WTC11 (cell line): ENCODE data around the gene SCUBE3. TPM values are rescaled to one million over a fixed set of nuclear protein-coding genes. Genes with fewer than 3 reads are reported as not detected.

Experiments used
- ATAC-seq: fragments of 200-7000 bp; cut with Tn5 transposase; 2 replicates; pipeline ENCODE4 v1.10.0; 2021; ENCODE audit warnings: mild to moderate bottlenecking, moderate library complexity
- CTCF ChIA-PET: fragments of 300-600 bp; sonication (Branson Sonifier 250); formaldehyde crosslinking; loops from one replicate; lab custom pipeline; 2021; ENCODE audit warnings: antibody characterized with exemption; lab: Charles Lee
- POLR2A ChIA-PET: fragments of 350-600 bp; sonication (Branson Sonifier 250); formaldehyde crosslinking; loops from one replicate; lab custom pipeline; 2021; ENCODE audit warnings: antibody characterized with exemption; lab: Charles Lee
- DNase-seq: peaks from one replicate; pipeline ENCODE4 v3.0.0; 2021; ENCODE audit warnings: low spot score
- H3K27ac Mint-ChIP-seq: 2 replicates; pipeline ENCODE4 v1.8.0; 2021; ENCODE audit warnings: mixed read lengths
- H3K27me3 Mint-ChIP-seq: 2 replicates; pipeline ENCODE4 v1.8.0; 2021; ENCODE audit warnings: low read depth, mild to moderate bottlenecking, moderate library complexity, mixed read lengths
- H3K36me3 Mint-ChIP-seq: 2 replicates; pipeline ENCODE4 v1.8.0; 2021; ENCODE audit warnings: mixed read lengths
- H3K4me1 Mint-ChIP-seq: 2 replicates; pipeline ENCODE4 v1.8.0; 2022; ENCODE audit warnings: mixed read lengths
- H3K4me3 Mint-ChIP-seq: 2 replicates; pipeline ENCODE4 v1.8.0; 2021; ENCODE audit warnings: mild to moderate bottlenecking, moderate library complexity, mixed read lengths
- H3K9me3 Mint-ChIP-seq: 2 replicates; pipeline ENCODE4 v1.8.0; 2021; ENCODE audit warnings: mixed read lengths
- CREB1 ChIP-seq: sonication (generic); formaldehyde crosslinking; IDR thresholded peaks from 2 replicates; pipeline ENCODE4 v1.8.0; 2023; ENCODE audit warnings: mild to moderate bottlenecking, missing genetic modification reagents
- EMX1 ChIP-seq: fragments of 250-450 bp; sonication (Bioruptor Pico); IDR thresholded peaks from 2 replicates; pipeline ENCODE4 v1.8.0; 2021; ENCODE audit warnings: mild to moderate bottlenecking
- FOXJ3 ChIP-seq: sonication (generic); formaldehyde crosslinking; IDR thresholded peaks from 2 replicates; pipeline ENCODE4 v1.9.0; 2021; ENCODE audit warnings: missing genetic modification reagents, mild to moderate bottlenecking, borderline replicate concordance
- FOXK1 ChIP-seq: sonication (generic); formaldehyde crosslinking; IDR thresholded peaks from 2 replicates; pipeline ENCODE4 v1.8.0; 2022; ENCODE audit warnings: mild to moderate bottlenecking, moderate library complexity, missing genetic modification reagents
- GTF2I ChIP-seq: fragments of 250-450 bp; sonication (Bioruptor Pico); conservative IDR thresholded peaks from 2 replicates; pipeline ENCODE4 v1.4.0; 2021; ENCODE audit warnings: mild to moderate bottlenecking
- JAZF1 ChIP-seq: fragments of 250-450 bp; sonication (Bioruptor Pico); IDR thresholded peaks from 2 replicates; pipeline ENCODE4 v1.9.0; 2021; ENCODE audit warnings: moderate library complexity, mild to moderate bottlenecking, inconsistent platforms
- KAT7 ChIP-seq: sonication (generic); formaldehyde crosslinking; IDR thresholded peaks from 2 replicates; pipeline ENCODE4 v1.8.1; 2023; ENCODE audit warnings: missing genetic modification reagents, mild to moderate bottlenecking, borderline replicate concordance
- NFYB ChIP-seq: sonication (generic); formaldehyde crosslinking; conservative IDR thresholded peaks from 2 replicates; pipeline ENCODE4 v1.8.0; 2022; ENCODE audit warnings: low read depth, missing genetic modification reagents
- RELA ChIP-seq: sonication (generic); formaldehyde crosslinking; IDR thresholded peaks from 2 replicates; pipeline ENCODE4 v1.8.1; 2022; ENCODE audit warnings: missing genetic modification reagents, mild to moderate bottlenecking, borderline replicate concordance
- RORB ChIP-seq: fragments of 250-450 bp; sonication (Bioruptor Pico); IDR thresholded peaks from 2 replicates; pipeline ENCODE4 v1.9.0; 2021; ENCODE audit warnings: mild to moderate bottlenecking
- SMAD4 ChIP-seq: sonication (generic); formaldehyde crosslinking; IDR thresholded peaks from 2 replicates; pipeline ENCODE4 v1.8.0; 2022; ENCODE audit warnings: mild to moderate bottlenecking, missing genetic modification reagents
- TP53 ChIP-seq: sonication (generic); formaldehyde crosslinking; IDR thresholded peaks from 2 replicates; pipeline ENCODE4 v1.8.1; 2023; ENCODE audit warnings: mild to moderate bottlenecking, missing genetic modification reagents
- ZNF121 ChIP-seq: sonication (generic); formaldehyde crosslinking; IDR thresholded peaks from 2 replicates; pipeline ENCODE4 v1.8.0; 2023; ENCODE audit warnings: missing genetic modification reagents
- ZNF138 ChIP-seq: sonication (generic); formaldehyde crosslinking; conservative IDR thresholded peaks from 2 replicates; pipeline ENCODE4 v1.8.1; 2022; ENCODE audit warnings: mild to moderate bottlenecking, moderate library complexity, missing genetic modification reagents
- ZNF219 ChIP-seq: sonication (generic); formaldehyde crosslinking; IDR thresholded peaks from 2 replicates; pipeline ENCODE4 v1.8.0; 2023; ENCODE audit warnings: missing genetic modification reagents, mild to moderate bottlenecking, borderline replicate concordance
- ZNF263 ChIP-seq: sonication (generic); formaldehyde crosslinking; IDR thresholded peaks from 2 replicates; pipeline ENCODE4 v1.8.1; 2022; ENCODE audit warnings: low read depth, mild to moderate bottlenecking, moderate library complexity, missing genetic modification reagents
- total RNA-seq: library from RNA; stranded (reverse); gene quantifications from 3 replicates; pipeline ENCODE4 v1.2.3, GENCODE V29; 2021
- TF ChIP-seq, protein P1 (sequence below): sonication (generic); formaldehyde crosslinking; conservative IDR thresholded peaks from 2 replicates; pipeline ENCODE4 v1.8.1; 2023; ENCODE audit warnings: mild to moderate bottlenecking, low read depth, missing genetic modification reagents, moderate library complexity
- TF ChIP-seq, protein P2 (sequence below): sonication (generic); formaldehyde crosslinking; IDR thresholded peaks from 2 replicates; pipeline ENCODE4 v1.8.0; 2022; ENCODE audit warnings: mild to moderate bottlenecking, missing genetic modification reagents
- TF ChIP-seq, protein P3 (sequence below): sonication (generic); formaldehyde crosslinking; IDR thresholded peaks from 2 replicates; pipeline ENCODE4 v1.8.0; 2022; ENCODE audit warnings: mild to moderate bottlenecking, missing genetic modification reagents
- TF ChIP-seq, protein P4 (sequence below): sonication (generic); formaldehyde crosslinking; IDR thresholded peaks from 2 replicates; pipeline ENCODE4 v1.8.1; 2022; ENCODE audit warnings: mild to moderate bottlenecking, missing genetic modification reagents, moderate library complexity, borderline replicate concordance
- TF ChIP-seq, protein P5 (sequence below): sonication (generic); formaldehyde crosslinking; IDR thresholded peaks from 2 replicates; pipeline ENCODE4 v1.8.1; 2022; ENCODE audit warnings: low read depth, mild to moderate bottlenecking, moderate library complexity, missing genetic modification reagents, borderline replicate concordance
- TF ChIP-seq, protein P6 (sequence below): fragments of 250-450 bp; sonication (Bioruptor Pico); IDR thresholded peaks from 2 replicates; pipeline ENCODE4 v1.9.0; 2021; ENCODE audit warnings: mild to moderate bottlenecking
- TF ChIP-seq, protein P7 (sequence below): fragments of 250-450 bp; sonication (Bioruptor Pico); IDR thresholded peaks from 2 replicates; pipeline ENCODE4 v1.8.0; 2021; ENCODE audit warnings: mild to moderate bottlenecking
- TF ChIP-seq, protein P8 (sequence below): fragments of 250-450 bp; sonication (Bioruptor Pico); IDR thresholded peaks from 2 replicates; pipeline ENCODE4 v1.9.0; 2021; ENCODE audit warnings: moderate library complexity, mild to moderate bottlenecking, inconsistent platforms, borderline replicate concordance

SCUBE3 gene
- total RNA-seq, 1 experiment from 2014 or later = 2.1 TPM

DNA sequence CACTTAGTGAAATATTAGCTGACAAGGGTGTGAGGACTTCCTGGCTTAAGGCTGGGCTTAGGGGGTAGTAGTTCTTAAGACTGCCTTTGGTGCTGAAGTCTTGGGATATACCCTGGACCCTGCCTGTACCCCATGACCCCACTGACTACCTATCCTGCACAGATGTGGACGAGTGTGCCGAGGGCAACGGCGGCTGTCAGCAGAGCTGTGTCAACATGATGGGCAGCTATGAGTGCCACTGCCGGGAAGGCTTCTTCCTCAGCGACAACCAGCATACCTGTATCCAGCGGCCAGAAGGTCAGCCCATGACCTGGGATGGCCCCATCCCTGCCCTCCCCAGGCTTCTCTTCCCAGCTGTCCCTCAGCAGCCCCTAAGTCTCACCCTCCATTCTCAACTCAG lies 17.8 kb downstream of the SCUBE3 start:
- POLR2A ChIA-PET = no interaction called here
- Mint-ChIP-seq H3K9me3 (peaks cover 9% of the 10 kb centered on the region), H3K4me3 (no peak overlapping the region), H3K27me3 (peaks cover 43% of the 10 kb centered on the region), H3K4me1 (peaks cover 7% of the 10 kb centered on the region), H3K36me3 (peaks cover 17% of the 10 kb centered on the region), H3K27ac (no peak overlapping the region)
- TF ChIP-seq FOXK1 = no peak
- no peak for TF ChIP-seq ZNF121
- no peak for TF ChIP-seq ZNF263 (CRISPR knock-in tag)
- TF ChIP-seq, protein P1, sequence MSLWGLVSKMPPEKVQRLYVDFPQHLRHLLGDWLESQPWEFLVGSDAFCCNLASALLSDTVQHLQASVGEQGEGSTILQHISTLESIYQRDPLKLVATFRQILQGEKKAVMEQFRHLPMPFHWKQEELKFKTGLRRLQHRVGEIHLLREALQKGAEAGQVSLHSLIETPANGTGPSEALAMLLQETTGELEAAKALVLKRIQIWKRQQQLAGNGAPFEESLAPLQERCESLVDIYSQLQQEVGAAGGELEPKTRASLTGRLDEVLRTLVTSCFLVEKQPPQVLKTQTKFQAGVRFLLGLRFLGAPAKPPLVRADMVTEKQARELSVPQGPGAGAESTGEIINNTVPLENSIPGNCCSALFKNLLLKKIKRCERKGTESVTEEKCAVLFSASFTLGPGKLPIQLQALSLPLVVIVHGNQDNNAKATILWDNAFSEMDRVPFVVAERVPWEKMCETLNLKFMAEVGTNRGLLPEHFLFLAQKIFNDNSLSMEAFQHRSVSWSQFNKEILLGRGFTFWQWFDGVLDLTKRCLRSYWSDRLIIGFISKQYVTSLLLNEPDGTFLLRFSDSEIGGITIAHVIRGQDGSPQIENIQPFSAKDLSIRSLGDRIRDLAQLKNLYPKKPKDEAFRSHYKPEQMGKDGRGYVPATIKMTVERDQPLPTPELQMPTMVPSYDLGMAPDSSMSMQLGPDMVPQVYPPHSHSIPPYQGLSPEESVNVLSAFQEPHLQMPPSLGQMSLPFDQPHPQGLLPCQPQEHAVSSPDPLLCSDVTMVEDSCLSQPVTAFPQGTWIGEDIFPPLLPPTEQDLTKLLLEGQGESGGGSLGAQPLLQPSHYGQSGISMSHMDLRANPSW (CRISPR knock-in tag) = no peak
- TF ChIP-seq NFYB (CRISPR knock-in tag) = no peak
- no peak for TF ChIP-seq EMX1 (CRISPR knock-in tag)
- TF ChIP-seq, protein P2, sequence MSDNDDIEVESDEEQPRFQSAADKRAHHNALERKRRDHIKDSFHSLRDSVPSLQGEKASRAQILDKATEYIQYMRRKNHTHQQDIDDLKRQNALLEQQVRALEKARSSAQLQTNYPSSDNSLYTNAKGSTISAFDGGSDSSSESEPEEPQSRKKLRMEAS (CRISPR knock-in tag) = no peak
- TF ChIP-seq, protein P3, sequence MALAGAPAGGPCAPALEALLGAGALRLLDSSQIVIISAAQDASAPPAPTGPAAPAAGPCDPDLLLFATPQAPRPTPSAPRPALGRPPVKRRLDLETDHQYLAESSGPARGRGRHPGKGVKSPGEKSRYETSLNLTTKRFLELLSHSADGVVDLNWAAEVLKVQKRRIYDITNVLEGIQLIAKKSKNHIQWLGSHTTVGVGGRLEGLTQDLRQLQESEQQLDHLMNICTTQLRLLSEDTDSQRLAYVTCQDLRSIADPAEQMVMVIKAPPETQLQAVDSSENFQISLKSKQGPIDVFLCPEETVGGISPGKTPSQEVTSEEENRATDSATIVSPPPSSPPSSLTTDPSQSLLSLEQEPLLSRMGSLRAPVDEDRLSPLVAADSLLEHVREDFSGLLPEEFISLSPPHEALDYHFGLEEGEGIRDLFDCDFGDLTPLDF (CRISPR knock-in tag) = no peak
- no peak for TF ChIP-seq ZNF219 (CRISPR knock-in tag)
- no peak for TF ChIP-seq RORB (CRISPR knock-in tag)
- TF ChIP-seq SMAD4 (CRISPR knock-in tag) = no peak
- TF ChIP-seq GTF2I = no peak
- CTCF ChIA-PET = interaction anchor here (0.7 to 2.5 kb wide), 3 partner anchors 9 to 26 kb away, joined by 5 to 11 read pairs (median 9); partner anchors contain the start of gene SCUBE3
- no peak for ATAC-seq
- no peak for DNase-seq

DNA sequence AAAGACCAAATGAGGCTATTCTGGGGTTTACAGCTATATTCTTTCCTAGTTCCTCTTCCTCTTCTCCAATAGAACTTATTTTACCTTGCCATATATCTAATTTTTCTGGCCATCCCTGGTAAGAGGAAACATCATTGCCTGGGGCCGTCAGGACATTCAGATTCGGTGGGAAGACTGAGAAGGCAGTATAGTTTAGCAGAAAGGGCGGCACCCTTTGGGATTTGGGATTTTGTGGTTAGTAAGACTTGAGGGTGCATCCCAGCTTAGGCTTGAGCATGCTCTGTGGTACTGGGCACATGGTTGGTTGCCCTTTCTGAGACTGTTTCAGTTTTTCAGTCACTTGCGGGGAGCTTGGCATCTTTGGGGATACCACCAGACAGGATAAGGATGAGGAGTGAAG lies 21.1 kb downstream of the SCUBE3 start:
- POLR2A ChIA-PET = no interaction called here
- peaks cover 9% of the 10 kb centered on the region for H3K9me3 Mint-ChIP-seq
- H3K36me3 Mint-ChIP-seq = peaks cover 17% of the 10 kb centered on the region
- H3K4me1 Mint-ChIP-seq = peaks cover 37% of the 10 kb centered on the region
- peaks cover 73% of the 10 kb centered on the region for H3K27me3 Mint-ChIP-seq
- CTCF ChIA-PET = interaction anchor here (8.0 kb wide), 1 partner anchor 30 kb away, joined by 107 read pairs; no protein-coding TSS in a partner anchor
- H3K4me3 Mint-ChIP-seq = no peak overlapping the region
- no peak for ATAC-seq
- DNase-seq = no peak
- no peak overlapping the region for H3K27ac Mint-ChIP-seq
- TF ChIP-seq FOXJ3 (CRISPR knock-in tag) = no peak
- TF ChIP-seq, protein P4, sequence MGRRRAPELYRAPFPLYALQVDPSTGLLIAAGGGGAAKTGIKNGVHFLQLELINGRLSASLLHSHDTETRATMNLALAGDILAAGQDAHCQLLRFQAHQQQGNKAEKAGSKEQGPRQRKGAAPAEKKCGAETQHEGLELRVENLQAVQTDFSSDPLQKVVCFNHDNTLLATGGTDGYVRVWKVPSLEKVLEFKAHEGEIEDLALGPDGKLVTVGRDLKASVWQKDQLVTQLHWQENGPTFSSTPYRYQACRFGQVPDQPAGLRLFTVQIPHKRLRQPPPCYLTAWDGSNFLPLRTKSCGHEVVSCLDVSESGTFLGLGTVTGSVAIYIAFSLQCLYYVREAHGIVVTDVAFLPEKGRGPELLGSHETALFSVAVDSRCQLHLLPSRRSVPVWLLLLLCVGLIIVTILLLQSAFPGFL (CRISPR knock-in tag) = no peak
- TF ChIP-seq RELA (CRISPR knock-in tag) = no peak
- TF ChIP-seq, protein P5, sequence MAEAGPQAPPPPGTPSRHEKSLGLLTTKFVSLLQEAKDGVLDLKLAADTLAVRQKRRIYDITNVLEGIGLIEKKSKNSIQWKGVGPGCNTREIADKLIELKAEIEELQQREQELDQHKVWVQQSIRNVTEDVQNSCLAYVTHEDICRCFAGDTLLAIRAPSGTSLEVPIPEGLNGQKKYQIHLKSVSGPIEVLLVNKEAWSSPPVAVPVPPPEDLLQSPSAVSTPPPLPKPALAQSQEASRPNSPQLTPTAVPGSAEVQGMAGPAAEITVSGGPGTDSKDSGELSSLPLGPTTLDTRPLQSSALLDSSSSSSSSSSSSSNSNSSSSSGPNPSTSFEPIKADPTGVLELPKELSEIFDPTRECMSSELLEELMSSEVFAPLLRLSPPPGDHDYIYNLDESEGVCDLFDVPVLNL (CRISPR knock-in tag) = no peak
- no peak for TF ChIP-seq JAZF1 (CRISPR knock-in tag)
- no peak for TF ChIP-seq ZNF138 (CRISPR knock-in tag)
- no peak for TF ChIP-seq TP53 (CRISPR knock-in tag)
- TF ChIP-seq KAT7 = no peak
- no peak for TF ChIP-seq CREB1
- TF ChIP-seq, protein P6, sequence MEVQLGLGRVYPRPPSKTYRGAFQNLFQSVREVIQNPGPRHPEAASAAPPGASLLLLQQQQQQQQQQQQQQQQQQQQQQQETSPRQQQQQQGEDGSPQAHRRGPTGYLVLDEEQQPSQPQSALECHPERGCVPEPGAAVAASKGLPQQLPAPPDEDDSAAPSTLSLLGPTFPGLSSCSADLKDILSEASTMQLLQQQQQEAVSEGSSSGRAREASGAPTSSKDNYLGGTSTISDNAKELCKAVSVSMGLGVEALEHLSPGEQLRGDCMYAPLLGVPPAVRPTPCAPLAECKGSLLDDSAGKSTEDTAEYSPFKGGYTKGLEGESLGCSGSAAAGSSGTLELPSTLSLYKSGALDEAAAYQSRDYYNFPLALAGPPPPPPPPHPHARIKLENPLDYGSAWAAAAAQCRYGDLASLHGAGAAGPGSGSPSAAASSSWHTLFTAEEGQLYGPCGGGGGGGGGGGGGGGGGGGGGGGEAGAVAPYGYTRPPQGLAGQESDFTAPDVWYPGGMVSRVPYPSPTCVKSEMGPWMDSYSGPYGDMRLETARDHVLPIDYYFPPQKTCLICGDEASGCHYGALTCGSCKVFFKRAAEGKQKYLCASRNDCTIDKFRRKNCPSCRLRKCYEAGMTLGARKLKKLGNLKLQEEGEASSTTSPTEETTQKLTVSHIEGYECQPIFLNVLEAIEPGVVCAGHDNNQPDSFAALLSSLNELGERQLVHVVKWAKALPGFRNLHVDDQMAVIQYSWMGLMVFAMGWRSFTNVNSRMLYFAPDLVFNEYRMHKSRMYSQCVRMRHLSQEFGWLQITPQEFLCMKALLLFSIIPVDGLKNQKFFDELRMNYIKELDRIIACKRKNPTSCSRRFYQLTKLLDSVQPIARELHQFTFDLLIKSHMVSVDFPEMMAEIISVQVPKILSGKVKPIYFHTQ (CRISPR knock-in tag) = no peak
- TF ChIP-seq, protein P7, sequence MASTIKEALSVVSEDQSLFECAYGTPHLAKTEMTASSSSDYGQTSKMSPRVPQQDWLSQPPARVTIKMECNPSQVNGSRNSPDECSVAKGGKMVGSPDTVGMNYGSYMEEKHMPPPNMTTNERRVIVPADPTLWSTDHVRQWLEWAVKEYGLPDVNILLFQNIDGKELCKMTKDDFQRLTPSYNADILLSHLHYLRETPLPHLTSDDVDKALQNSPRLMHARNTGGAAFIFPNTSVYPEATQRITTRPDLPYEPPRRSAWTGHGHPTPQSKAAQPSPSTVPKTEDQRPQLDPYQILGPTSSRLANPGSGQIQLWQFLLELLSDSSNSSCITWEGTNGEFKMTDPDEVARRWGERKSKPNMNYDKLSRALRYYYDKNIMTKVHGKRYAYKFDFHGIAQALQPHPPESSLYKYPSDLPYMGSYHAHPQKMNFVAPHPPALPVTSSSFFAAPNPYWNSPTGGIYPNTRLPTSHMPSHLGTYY (CRISPR knock-in tag) = no peak
- TF ChIP-seq, protein P8, sequence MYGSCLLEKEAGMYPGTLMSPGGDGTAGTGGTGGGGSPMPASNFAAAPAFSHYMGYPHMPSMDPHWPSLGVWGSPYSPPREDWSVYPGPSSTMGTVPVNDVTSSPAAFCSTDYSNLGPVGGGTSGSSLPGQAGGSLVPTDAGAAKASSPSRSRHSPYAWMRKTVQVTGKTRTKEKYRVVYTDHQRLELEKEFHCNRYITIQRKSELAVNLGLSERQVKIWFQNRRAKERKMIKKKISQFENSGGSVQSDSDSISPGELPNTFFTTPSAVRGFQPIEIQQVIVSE (CRISPR knock-in tag) = no peak
- TF ChIP-seq, protein P3 (CRISPR knock-in tag) = no peak
